Left kidney (tissue), 2 donors: ENCODE results near the gene TP53TG5. TPM values are rescaled to one million over a fixed set of nuclear protein-coding genes. Genes with fewer than 3 reads are reported as not detected.

Experiments used
- DNase-seq: peaks from one replicate; pipeline ENCODE4 v3.0.0-alpha.2; 2013
- polyA plus RNA-seq: library from polyadenylated mRNA; unstranded; fragments of 120-200 nt; gene quantifications from one replicate; pipeline ENCODE4 v1.2.1, GENCODE V29; 2013; ENCODE audit not compliant: insufficient read length

Gene TP53TG5
- polyA plus RNA-seq, 1 donor, result 2.0 TPM

- DNase-seq, result no peak
Observed at GRCh38 chr20:45328451-45328850, 49.7 kb downstream of the TP53TG5 start.

GRCh38 chr20:45325371-45325770 lies 52.8 kb downstream of the TP53TG5 start:
- DNase-seq, result no peak

GRCh38 chr20:45323731-45324130 lies 54.4 kb downstream of the TP53TG5 start:
- DNase-seq, result no peak

GRCh38 chr20:45322952-45323383 lies 55.2 kb downstream of the TP53TG5 start:
- no peak for DNase-seq

Other genes with a start within 250 kb of the TP53TG5 start
- gene PI3, start 203.4 kb downstream of the TP53TG5 start, polyA plus RNA-seq, result not detected
- not detected for gene SEMG1, start 171.3 kb downstream of the TP53TG5 start, polyA plus RNA-seq
- not detected for gene SEMG2, start 157.0 kb downstream of the TP53TG5 start, polyA plus RNA-seq
- gene SLPI, start 123.8 kb downstream of the TP53TG5 start, polyA plus RNA-seq, result 0.40 TPM
- gene RBPJL, start 71.5 kb downstream of the TP53TG5 start, polyA plus RNA-seq, result not detected
- gene MATN4, start 70.0 kb downstream of the TP53TG5 start, polyA plus RNA-seq, result 0.25 TPM
- 156 TPM for gene SDC4, start 29.9 kb downstream of the TP53TG5 start, polyA plus RNA-seq
- 31.9 TPM for gene SYS1, start 15.2 kb downstream of the TP53TG5 start, polyA plus RNA-seq
- gene DBNDD2, start 30.0 kb upstream of the TP53TG5 start, polyA plus RNA-seq, result 22.7 TPM
- 103 TPM for gene PIGT, start 37.8 kb upstream of the TP53TG5 start, polyA plus RNA-seq
- 164 TPM for gene WFDC2, start 91.4 kb upstream of the TP53TG5 start, polyA plus RNA-seq
- not detected for gene SPINT3, start 137.3 kb upstream of the TP53TG5 start, polyA plus RNA-seq
- 0.23 TPM for gene WFDC6, start 161.2 kb upstream of the TP53TG5 start, polyA plus RNA-seq
- gene EPPIN, start 169.1 kb upstream of the TP53TG5 start, polyA plus RNA-seq, result 0.55 TPM
- 0.13 TPM for gene WFDC8, start 201.0 kb upstream of the TP53TG5 start, polyA plus RNA-seq